Endothelial cell of umbilical vein (primary cell): ENCODE data around the gene PLEKHA6.

Experiments
- CTCF ChIP-seq, 2 donors: IDR thresholded peaks; 1 replicate in 1 of 2; 2 replicates in 1 of 2; pipeline ENCODE4 v1.5.1; 2011; ENCODE audit warnings: low read length in 2 of 2, mild to moderate bottlenecking in 2 of 2, moderate library complexity in 2 of 2, control low read depth in 1 of 2, inconsistent platforms in 1 of 2, low read depth in 1 of 2; ENCODE audit not compliant: insufficient read depth in 1 of 2; ENCODE audit errors: extremely low read depth in 1 of 2
- POLR2A ChIP-seq: IDR thresholded peaks from 2 replicates; pipeline ENCODE4 v1.6.1; 2012; ENCODE audit warnings: low read depth, mild to moderate bottlenecking, control low read depth, low read length
- POLR2AphosphoS5 ChIP-seq: IDR thresholded peaks from 2 replicates; pipeline ENCODE4 v1.6.1; 2012; ENCODE audit warnings: low read depth, mild to moderate bottlenecking, control low read depth, low read length, moderate library complexity; ENCODE audit not compliant: insufficient read depth

- TF ChIP-seq POLR2A (no peak), CTCF (IDR thresholded peaks at IDR 0.05; ENCODE audit: extremely low read depth in 1 of 2, insufficient read depth in 1 of 2, low read depth in 1 of 2, low read length in 2 of 2) (no peak), POLR2AphosphoS5 (no peak)
Observed at GRCh38 chr1:204368996-204369726, 9.4 kb upstream of the PLEKHA6 start.
